ENCODE data around the gene CAPN12. TPM values are rescaled to one million over a fixed set of nuclear protein-coding genes. Genes with fewer than 3 reads are reported as not detected.
A peak's percentile ranks its signal among the peaks of the same experiment; 100 is the strongest.

CAPN12 gene
- total and polyA plus RNA-seq, 2 experiments from 2014 or later = 0.11 to 0.21 TPM

DNA sequence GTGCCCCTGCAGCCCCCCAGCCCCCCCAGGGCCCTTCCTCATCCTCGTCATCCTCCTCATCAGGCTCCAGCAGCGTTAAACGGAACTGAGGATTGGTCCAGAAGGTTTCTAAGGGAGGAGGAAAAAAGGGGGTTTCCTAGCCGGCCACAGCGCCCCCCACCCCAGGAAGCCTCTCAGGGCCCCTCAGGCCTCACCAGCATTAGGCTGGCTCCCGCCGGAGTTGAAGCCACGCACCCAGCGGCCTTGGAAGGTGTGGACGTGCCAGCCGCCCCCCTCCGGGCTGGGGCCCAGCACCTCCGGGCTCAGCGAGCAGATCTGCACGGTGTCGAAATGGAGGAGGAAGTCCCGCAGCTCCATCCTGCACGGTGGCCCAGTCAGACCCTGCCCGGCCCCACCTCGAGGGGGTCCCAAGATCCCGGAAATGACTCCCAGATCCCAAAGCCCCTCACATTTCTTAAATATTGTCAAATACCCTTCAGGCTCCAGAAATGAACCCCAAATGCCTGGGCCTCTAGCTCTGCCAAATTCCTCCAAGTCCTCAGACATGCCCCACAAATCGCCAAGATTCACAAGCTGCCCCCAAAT, 6.9 kb downstream of the CAPN12 start:
- TF ChIP-seq EZH2 (IDR thresholded peaks at IDR 0.05; ENCODE audit: insufficient read depth, poor library complexity, severe bottlenecking) (no peak), EZH2phosphoT487 (IDR thresholded peaks at IDR 0.05; ENCODE audit: insufficient read depth, low read depth) (no peak)
- 46 to 55% methylated on average over 22 of the region's 22 CpGs for WGBS, 2 experiments (ENCODE audit: low coverage in 1 of 2, low lambda C conversion rate in 2 of 2, missing lambda C conversion rate in 2 of 2)
- in situ Hi-C loops (cut with MboI) = no loop called here

DNA sequence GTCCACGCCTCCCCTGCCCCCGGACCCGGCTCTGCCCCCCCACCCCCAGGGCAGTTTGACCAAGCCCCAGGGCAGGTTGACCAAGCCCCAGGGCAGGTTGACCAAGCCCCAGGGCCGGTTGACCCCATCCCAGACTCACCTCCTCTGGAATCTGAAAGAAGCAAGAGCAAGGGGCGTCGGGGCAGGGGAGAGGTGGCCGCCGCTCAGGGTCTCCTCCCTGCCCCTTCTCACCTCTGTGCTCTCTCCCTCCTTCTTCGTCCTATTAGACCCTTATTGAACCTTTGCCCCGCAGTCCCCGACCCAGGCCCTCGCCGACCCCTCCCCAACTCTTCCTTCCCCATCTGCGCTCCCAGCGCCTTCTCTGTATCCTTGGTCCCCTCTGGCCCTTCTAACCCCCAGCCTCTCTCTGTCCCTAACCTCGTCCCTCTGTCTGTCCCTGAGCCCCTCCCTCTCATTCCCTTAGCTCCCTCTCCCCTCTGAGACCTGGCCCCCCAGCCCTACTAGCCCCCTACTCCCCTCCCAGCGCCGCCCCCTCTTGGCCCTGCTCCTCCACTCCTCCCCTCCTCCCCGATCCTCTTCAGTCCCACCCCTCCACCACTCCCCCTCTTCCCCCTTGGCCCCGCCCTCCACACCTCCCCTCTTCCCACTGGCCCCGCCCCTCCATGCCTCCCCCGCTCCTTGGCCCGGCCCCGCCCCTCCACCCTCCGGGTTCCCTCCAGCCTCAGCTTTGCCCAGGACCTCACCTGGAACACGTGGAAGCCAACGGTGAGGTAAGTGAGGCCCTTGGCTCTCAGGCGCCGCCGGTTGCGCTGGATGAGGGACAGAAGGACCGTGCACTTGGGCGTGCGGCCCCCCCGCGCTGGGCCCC, 7.6 kb downstream of the CAPN12 start:
- Histone ChIP-seq H3K4me1 (ENCODE audit: insufficient read depth) (no peaks in the 10 kb centered on the region), H2AFZ (peak overlapping the region; percentile 13; the same call in 1 of the 2 replicates), H4K20me1 (ENCODE audit: insufficient read depth) (no peaks in the 10 kb centered on the region), H3K79me2 (ENCODE audit: insufficient read depth) (no peaks in the 10 kb centered on the region), H3K27me3 (replicated peaks; ENCODE audit: insufficient read depth) (no peaks in the 10 kb centered on the region), H3K27ac (no peak overlapping the region), H3K9me2 (ENCODE audit: insufficient read depth) (no peaks in the 10 kb centered on the region), H3K4me3 (0 out of 2 replicates have a peak overlapping the region, but pooled peaks have one; percentile 54), H3F3A (ENCODE audit: insufficient read depth) (peaks cover 29% of the 10 kb centered on the region), H3K9me3 (ENCODE audit: low read depth) (no peaks in the 10 kb centered on the region), H3K36me3 (ENCODE audit: low read depth) (peaks cover 1% of the 10 kb centered on the region; the same call in 1 of the 2 replicates), H3K9ac (peak overlapping the region; percentile 52; the same call in 1 of the 2 replicates), H3K4me2 (ENCODE audit: unreplicated experiment) (no peak overlapping the region)
- in situ Hi-C loops (cut with MboI) = no loop called here
- DNase-seq = peak; percentile 52
- 6% methylated on average over 19 to 33 of the region's 36 CpGs for WGBS, 2 experiments (ENCODE audit: low coverage in 1 of 2, low lambda C conversion rate in 2 of 2, missing lambda C conversion rate in 2 of 2)
- TF ChIP-seq EZH2 (IDR thresholded peaks at IDR 0.05; ENCODE audit: insufficient read depth, poor library complexity, severe bottlenecking) (no peak), EZH2phosphoT487 (IDR thresholded peaks at IDR 0.05; ENCODE audit: insufficient read depth, low read depth) (no peak)

More for the DNA sequence above, 6.9 kb downstream of the CAPN12 start:
- no peak overlapping the region for H2AFZ ChIP-seq
- H4K20me1 ChIP-seq (ENCODE audit: insufficient read depth) = no peaks in the 10 kb centered on the region
- H3K27me3 ChIP-seq (replicated peaks; ENCODE audit: insufficient read depth) = no peaks in the 10 kb centered on the region
- H3K36me3 ChIP-seq (ENCODE audit: low read depth) = no peaks in the 10 kb centered on the region
- no peak for DNase-seq
- no peak overlapping the region for H3K27ac ChIP-seq
- H3K4me3 ChIP-seq = no peak overlapping the region
- H3K9me3 ChIP-seq (ENCODE audit: low read depth) = no peaks in the 10 kb centered on the region
- H3K9me2 ChIP-seq (ENCODE audit: insufficient read depth) = no peaks in the 10 kb centered on the region
- no peak overlapping the region for H3K4me2 ChIP-seq (ENCODE audit: unreplicated experiment)
- no peak overlapping the region for H3K9ac ChIP-seq
- H3F3A ChIP-seq (ENCODE audit: insufficient read depth) = peaks cover 23% of the 10 kb centered on the region
- no peaks in the 10 kb centered on the region for H3K4me1 ChIP-seq (ENCODE audit: insufficient read depth)
- H3K79me2 ChIP-seq (ENCODE audit: insufficient read depth) = no peaks in the 10 kb centered on the region

DNA sequence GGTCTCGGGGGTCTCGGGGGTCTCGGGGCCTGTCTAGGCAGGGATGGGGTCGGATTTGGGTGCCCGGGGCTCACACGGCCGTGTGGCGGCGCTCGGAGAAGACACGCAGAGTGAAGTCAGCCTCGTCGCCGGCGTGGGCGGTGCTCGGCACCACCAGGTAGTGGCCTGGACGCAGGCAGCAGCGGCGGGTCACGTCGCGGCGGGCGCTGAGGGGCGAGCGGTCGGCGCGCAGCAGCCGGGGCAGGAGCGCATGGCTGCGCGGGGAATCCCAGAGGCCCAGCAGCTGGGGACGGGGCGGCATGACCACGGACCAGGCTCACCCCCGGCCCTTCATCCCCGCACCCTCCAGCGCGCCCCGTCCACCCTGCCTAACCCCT, 8.2 kb downstream of the CAPN12 start:
- peaks cover 6% of the 10 kb centered on the region; the same call in 1 of the 2 replicates for H3K36me3 ChIP-seq (ENCODE audit: low read depth)
- H3K4me1 ChIP-seq (ENCODE audit: insufficient read depth) = no peaks in the 10 kb centered on the region
- peak overlapping the region; percentile 54; the same call in 1 of the 2 replicates for H3K4me3 ChIP-seq
- H2AFZ ChIP-seq = peak overlapping the region; percentile 13; the same call in 1 of the 2 replicates
- DNase-seq = peak; percentile 79
- no peak overlapping the region for H3K4me2 ChIP-seq (ENCODE audit: unreplicated experiment)
- H4K20me1 ChIP-seq (ENCODE audit: insufficient read depth) = no peaks in the 10 kb centered on the region
- no peak overlapping the region for H3K27ac ChIP-seq
- peak overlapping the region; percentile 52; the same call in 1 of the 2 replicates for H3K9ac ChIP-seq
- no peaks in the 10 kb centered on the region for H3K79me2 ChIP-seq (ENCODE audit: insufficient read depth)
- no peaks in the 10 kb centered on the region for H3K9me2 ChIP-seq (ENCODE audit: insufficient read depth)
- in situ Hi-C loops (cut with MboI) = no loop called here
- no peaks in the 10 kb centered on the region for H3K27me3 ChIP-seq (replicated peaks; ENCODE audit: insufficient read depth)
- 0 to 4% methylated on average over 11 to 17 of the region's 42 CpGs for WGBS, 2 experiments (ENCODE audit: low coverage in 1 of 2, low lambda C conversion rate in 2 of 2, missing lambda C conversion rate in 2 of 2)
- no peak for TF ChIP-seq EZH2 (IDR thresholded peaks at IDR 0.05; ENCODE audit: insufficient read depth, poor library complexity, severe bottlenecking)
- no peak for TF ChIP-seq EZH2phosphoT487 (IDR thresholded peaks at IDR 0.05; ENCODE audit: insufficient read depth, low read depth)
- H3F3A ChIP-seq (ENCODE audit: insufficient read depth) = peaks cover 36% of the 10 kb centered on the region
- no peaks in the 10 kb centered on the region for H3K9me3 ChIP-seq (ENCODE audit: low read depth)

DNA sequence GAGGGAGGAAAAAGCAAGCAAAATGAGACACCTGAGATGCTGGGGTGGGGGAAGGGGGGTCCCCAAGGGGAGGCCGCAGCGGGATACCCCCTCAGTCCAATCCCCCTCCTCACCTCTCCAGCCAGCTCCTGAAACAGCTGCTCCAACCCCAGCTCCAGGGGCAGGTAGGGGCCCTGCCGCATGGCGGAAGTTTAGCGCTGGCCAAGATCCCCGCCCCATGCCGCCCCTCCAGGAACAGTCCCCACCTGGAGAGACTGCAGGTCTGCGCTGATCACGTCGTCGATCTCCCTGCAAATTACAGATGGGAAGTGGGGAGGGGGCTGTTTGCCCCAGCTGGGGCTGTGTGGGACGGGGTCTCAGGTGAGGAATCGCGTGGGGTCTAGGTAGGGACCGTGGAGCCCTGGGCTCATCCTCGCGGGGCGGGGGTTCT, 9.0 kb downstream of the CAPN12 start:
- DNase-seq = no peak
- Histone ChIP-seq H3K9me3 (ENCODE audit: low read depth) (no peaks in the 10 kb centered on the region), H3K27ac (peak overlapping the region; percentile 40), H2AFZ (no peak overlapping the region), H3F3A (ENCODE audit: insufficient read depth) (peaks cover 41% of the 10 kb centered on the region), H3K4me3 (no peak overlapping the region), H3K36me3 (ENCODE audit: low read depth) (peaks cover 13% of the 10 kb centered on the region; the same call in 1 of the 2 replicates), H3K9ac (no peak overlapping the region), H3K79me2 (ENCODE audit: insufficient read depth) (no peaks in the 10 kb centered on the region), H4K20me1 (ENCODE audit: insufficient read depth) (no peaks in the 10 kb centered on the region), H3K4me2 (ENCODE audit: unreplicated experiment) (no peak overlapping the region), H3K9me2 (ENCODE audit: insufficient read depth) (no peaks in the 10 kb centered on the region), H3K27me3 (replicated peaks; ENCODE audit: insufficient read depth) (no peaks in the 10 kb centered on the region), H3K4me1 (ENCODE audit: insufficient read depth) (no peaks in the 10 kb centered on the region)
- TF ChIP-seq EZH2 (IDR thresholded peaks at IDR 0.05; ENCODE audit: insufficient read depth, poor library complexity, severe bottlenecking) (no peak), EZH2phosphoT487 (IDR thresholded peaks at IDR 0.05; ENCODE audit: insufficient read depth, low read depth) (no peak)
- WGBS, 2 experiments (ENCODE audit: low coverage in 1 of 2, low lambda C conversion rate in 2 of 2, missing lambda C conversion rate in 2 of 2) = 28 to 32% methylated on average over 9 to 18 of the region's 18 CpGs
- in situ Hi-C loops (cut with MboI) = no loop called here

All from GM23248 (cell line).